Measurements from ENCODE around the gene SLC10A1. TPM values are rescaled to one million over a fixed set of nuclear protein-coding genes. Genes with fewer than 3 reads are reported as not detected.

The SLC10A1 gene
- total and polyA plus RNA-seq, 2 of the 4 experiments (the other 2 are of a cell fraction): 0.03 TPM; not detected in 1

- Histone ChIP-seq H2BK20ac (ENCODE audit: low read depth, low read length) (no peak overlapping the region), H3K27me3 (ENCODE audit: control insufficient read depth, insufficient read depth, low read length) (peaks cover 3% of the 10 kb centered on the region), H2BK15ac (ENCODE audit: low read depth, low read length) (no peak overlapping the region), H4K20me1 (ENCODE audit: insufficient read depth, low read length) (no peaks in the 10 kb centered on the region), H2BK5ac (ENCODE audit: low read depth, low read length, poor library complexity, severe bottlenecking) (no peak overlapping the region), H3K4me2 (ENCODE audit: low read depth, low read length) (no peak overlapping the region), H4K5ac (ENCODE audit: low read depth, low read length) (no peak overlapping the region), H2AK9ac (replicated peaks; ENCODE audit: low read depth, low read length, poor library complexity) (no peak overlapping the region), H3K36me3 (ENCODE audit: control insufficient read depth, insufficient read depth, low read length) (no peaks in the 10 kb centered on the region), H3K4ac (ENCODE audit: low read depth, low read length) (no peak overlapping the region), H3K56ac (ENCODE audit: extremely low read depth, insufficient read depth, low read length) (no peak overlapping the region), H2AK5ac (ENCODE audit: low read depth, low read length) (no peak overlapping the region), H4K91ac (ENCODE audit: insufficient read depth, low read depth, low read length) (no peak overlapping the region), H3K4me3 (ENCODE audit: insufficient read depth, low read depth, low read length) (no peak overlapping the region), H2AFZ (replicated peaks; ENCODE audit: low read length, poor library complexity) (no peak overlapping the region), H2BK120ac (ENCODE audit: low read depth, low read length) (no peak overlapping the region), H3K27ac (ENCODE audit: insufficient read depth, low read length) (no peak overlapping the region), H3K23ac (ENCODE audit: low read depth, low read length) (no peak overlapping the region), H3K9me1 (ENCODE audit: insufficient read depth, low read length) (no peaks in the 10 kb centered on the region), H4K8ac (ENCODE audit: low read depth in 2 of 2, low read length in 2 of 2) (no peak overlapping the region), H3K18ac (ENCODE audit: low read depth, low read length) (no peak overlapping the region), H3K79me1 (ENCODE audit: low read depth in 1 of 2, low read length in 2 of 2) (no peaks in the 10 kb centered on the region), H3K4me1 (ENCODE audit: control insufficient read depth, insufficient read depth, low read length) (no peaks in the 10 kb centered on the region), H3K9ac (ENCODE audit: low read depth, low read length) (no peak overlapping the region), H3K14ac (replicated peaks; ENCODE audit: low read depth, low read length) (no peak overlapping the region), H3K9me3 (ENCODE audit: control insufficient read depth, insufficient read depth, low read length) (peaks cover 2% of the 10 kb centered on the region; the same call in 1 of the 2 replicates)
- dilution Hi-C loops (cut with HindIII; ENCODE audit: low sequenced_read_pairs, unreplicated experiment): no loop called here
- ChIA-PET POLR2A (ENCODE audit: unreplicated experiment) (no interaction called here), CTCF (no interaction called here)
- ATAC-seq (ENCODE audit: low read depth) (no peak), DNase-seq (no peak)
- no TSS peak for BruUV-seq (replicated peaks)
- 43% methylated on average over 2 of the region's 4 CpGs; no CpG with 5 or more reads in 1 of the 2 experiments for WGBS, 2 experiments (ENCODE audit: extremely low coverage in 2 of 2, insufficient read length in 1 of 2)
- in situ Hi-C loops (cut with MboI; ENCODE audit: low sequenced_read_pairs): loop anchor here (25.0 kb wide), 1 partner anchor 485 kb away; no protein-coding TSS in a partner anchor
- no peak for TF ChIP-seq ELK1 (IDR thresholded peaks at IDR 0.05; ENCODE audit: borderline replicate concordance, low read depth, low read length)
- no peak for TF ChIP-seq USF2 (IDR thresholded peaks at IDR 0.05; ENCODE audit: low read depth, low read length)
- no peak for TF ChIP-seq FOS (IDR thresholded peaks at IDR 0.05; ENCODE audit: low read depth, low read length)
- intact Hi-C loops (cut with micrococcal nuclease): no loop called here
Measured at GRCh38 chr14:69827560-69827959, 30.5 kb upstream of the SLC10A1 start.
